Posterior cingulate gyrus (tissue), 11 donors: ENCODE results near the gene ELOVL3.

Source experiments
- DNase-seq, 10 donors: peaks; one replicate each; pipeline versions ENCODE4 v3.0.0 to v3.0.0-alpha.2; 2020 to 2021; ENCODE audit warnings: mixed read lengths in 3 of 10
- intact Hi-C: fragments of 100-400 bp; cut with DNase I; formaldehyde crosslinking; loops from one replicate; pipeline ENCODE4 v1.15.1; 2023

The ELOVL3 gene

GRCh38 chr10:102222797-102223196 lies 3.3 kb upstream of the ELOVL3 start:
- intact Hi-C loops = no loop called here
- no peak for DNase-seq

- no peak for DNase-seq
- intact Hi-C loops = loop anchor here (5.0 kb wide), 1 partner anchor 171 kb away; the partner anchor contains the start of gene NFKB2
Measured at GRCh38 chr10:102226542-102226870, 407 bp downstream of the ELOVL3 start.

DNA sequence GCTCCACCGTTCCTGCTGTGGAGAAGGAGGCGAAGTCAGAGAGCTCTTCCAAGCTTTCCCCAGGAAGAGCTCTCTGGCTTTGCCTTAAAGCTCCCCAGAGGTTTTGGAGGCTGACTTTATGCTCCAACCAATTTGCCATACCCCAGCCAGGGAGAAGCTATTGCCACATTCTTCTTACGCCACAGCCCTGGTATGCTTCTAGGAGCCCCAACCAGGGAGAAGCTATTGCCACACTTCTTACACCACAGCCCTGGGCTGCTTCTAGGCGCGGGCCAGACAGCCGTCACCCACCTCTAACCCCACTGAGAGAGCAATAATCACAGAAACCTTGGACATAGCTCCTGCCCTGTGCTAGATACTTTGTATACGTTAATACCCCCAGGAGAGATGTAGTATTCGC lies 951 bp downstream of the ELOVL3 start:
- intact Hi-C loops = loop anchor here (5.0 kb wide), 1 partner anchor 170 kb away; the partner anchor contains the start of gene NFKB2
- DNase-seq = no peak

DNA sequence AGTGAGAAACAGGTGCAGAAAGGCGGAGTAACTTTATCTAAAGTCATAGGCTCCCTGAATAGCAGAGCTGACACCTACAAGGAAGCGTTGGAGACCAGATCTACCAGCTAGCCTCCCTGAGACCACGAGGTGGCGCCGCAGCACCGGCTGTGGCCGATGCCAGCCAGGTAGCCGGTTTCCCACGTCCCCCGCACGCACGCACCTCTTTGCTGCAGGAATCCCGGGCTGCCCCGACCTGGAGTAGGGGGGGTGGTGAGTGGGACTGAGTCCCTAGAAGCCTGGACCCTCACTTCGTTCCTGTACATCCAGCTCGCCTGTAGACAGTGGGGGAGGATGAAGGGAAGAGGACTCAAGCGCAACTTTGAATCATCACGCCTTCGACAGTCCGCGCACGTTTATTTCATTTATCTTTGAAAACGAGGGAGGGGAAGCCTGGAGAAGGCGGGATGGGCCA lies 3.7 kb downstream of the ELOVL3 start:
- intact Hi-C loops = loop anchor here (1.0 to 10.0 kb wide), 3 partner anchors 65 to 167 kb away; partner anchors contain the start of gene NFKB2
- DNase-seq = peak; percentile 67 to 97 (median 84)

GRCh38 chr10:102230264-102230860 lies 4.3 kb downstream of the ELOVL3 start:
- intact Hi-C loops = loop anchor here (10.0 kb wide), 1 partner anchor 66 kb away; no protein-coding TSS in a partner anchor
- DNase-seq = no peak

GRCh38 chr10:102230861-102231356 lies 4.8 kb downstream of the ELOVL3 start:
- no peak for DNase-seq
- intact Hi-C loops = loop anchor here (10.0 kb wide), 1 partner anchor 66 kb away; no protein-coding TSS in a partner anchor

DNA sequence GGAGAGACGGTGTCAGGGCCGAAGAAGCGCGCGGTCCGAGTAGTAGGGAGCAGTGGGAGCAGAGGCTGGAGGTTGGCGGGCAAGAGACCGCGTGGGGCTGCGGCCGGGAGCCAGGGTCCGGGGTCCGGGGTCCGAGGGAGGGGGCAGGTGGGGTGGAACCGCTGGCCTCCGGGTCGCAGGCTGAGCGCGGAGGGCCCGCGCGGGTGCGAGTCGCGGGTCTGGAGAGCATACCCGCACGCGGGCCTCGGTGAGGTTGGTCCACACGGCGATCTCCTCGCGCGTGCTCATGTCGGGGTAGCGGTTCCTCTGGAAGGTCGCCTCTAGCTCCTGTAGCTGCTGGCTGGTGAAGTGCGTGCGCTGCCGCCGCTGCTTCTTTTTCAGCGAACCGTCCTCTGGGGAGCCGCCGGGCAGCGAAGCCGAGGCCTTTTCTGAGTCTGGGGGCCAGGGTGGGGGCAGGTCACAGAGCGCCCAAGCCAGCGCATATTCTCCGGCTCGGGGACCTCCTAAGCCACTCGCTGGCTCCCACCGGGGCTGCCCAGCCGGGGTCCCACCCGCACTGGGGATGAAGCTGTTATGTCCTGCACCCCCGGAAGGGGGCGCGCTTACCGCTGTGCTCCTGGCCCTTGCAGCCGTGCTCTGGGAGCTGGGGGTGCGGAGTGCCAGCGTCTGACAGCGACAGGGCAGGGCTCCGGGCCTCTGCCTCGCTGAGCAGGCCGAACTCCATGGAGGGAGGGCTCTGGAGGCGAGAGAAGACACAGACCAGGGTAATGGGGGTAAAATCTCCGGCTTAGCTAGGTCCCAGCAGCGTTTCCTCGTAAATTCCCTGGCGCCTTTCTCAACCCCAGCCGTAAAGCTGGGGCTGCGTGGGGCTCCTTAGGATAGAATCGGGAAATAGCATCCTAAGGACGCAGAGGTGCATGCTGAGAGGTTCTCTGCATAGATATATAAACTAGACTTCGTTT lies 5.5 kb downstream of the ELOVL3 start:
- intact Hi-C loops = loop anchor here (10.0 kb wide), 1 partner anchor 67 kb away; no protein-coding TSS in a partner anchor
- DNase-seq = no peak

GRCh38 chr10:102233997-102234396 lies 7.9 kb downstream of the ELOVL3 start:
- intact Hi-C loops = loop anchor here (10.0 kb wide), 1 partner anchor 69 kb away; no protein-coding TSS in a partner anchor
- no peak for DNase-seq

DNA sequence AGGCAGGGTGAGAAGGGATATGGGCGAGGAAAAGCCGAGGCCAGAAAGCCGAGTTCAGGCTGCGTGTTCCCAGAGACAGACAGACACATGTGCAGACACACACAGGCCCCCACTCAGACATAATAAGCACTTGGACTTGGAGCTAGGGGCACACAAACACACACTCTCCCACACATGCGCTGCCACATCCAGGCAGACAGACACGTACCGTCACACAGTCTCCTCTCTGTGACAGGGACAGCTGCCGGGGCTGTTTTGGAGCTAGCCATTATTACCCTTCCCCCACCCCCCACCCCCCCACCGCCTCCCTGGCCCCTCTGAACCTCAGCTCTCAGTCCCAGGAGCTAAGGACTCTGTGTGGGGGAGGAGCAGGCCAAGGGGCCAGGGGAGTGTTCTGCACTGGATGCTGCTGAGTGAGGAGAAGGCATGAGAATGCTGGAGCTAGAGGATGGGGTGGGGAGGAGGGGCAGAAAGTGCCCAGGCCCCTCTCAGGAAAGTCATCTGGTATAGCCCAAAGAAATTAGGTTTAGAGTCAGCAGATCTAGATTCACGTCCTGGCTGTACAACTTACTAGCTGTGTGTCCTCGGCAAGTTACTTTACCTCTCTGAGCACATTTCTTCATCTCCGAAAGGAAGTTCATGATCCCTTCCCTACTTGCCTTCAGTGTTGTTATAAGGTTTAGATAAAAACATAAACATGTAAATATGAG lies 8.9 kb downstream of the ELOVL3 start:
- intact Hi-C loops = loop anchor here (10.0 kb wide), 1 partner anchor 70 kb away; no protein-coding TSS in a partner anchor
- no peak for DNase-seq

DNA sequence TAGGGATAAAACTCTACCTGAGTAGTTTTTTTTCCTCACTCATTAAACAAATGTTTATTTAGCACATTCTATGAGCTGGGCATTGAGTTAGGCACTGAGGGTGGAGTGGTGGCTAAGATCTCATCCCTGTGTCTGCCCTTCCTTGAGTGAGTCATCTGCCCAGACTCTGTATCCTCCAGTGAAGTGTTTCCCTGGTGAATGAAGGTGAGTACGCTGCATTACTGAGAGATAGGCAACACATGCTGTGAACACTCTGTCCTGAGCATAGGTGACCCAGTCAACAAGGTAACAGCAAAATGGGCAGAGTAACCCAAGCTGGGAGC lies 9.5 kb downstream of the ELOVL3 start:
- intact Hi-C loops = loop anchor here (10.0 kb wide), 1 partner anchor 71 kb away; no protein-coding TSS in a partner anchor
- DNase-seq = no peak

DNA sequence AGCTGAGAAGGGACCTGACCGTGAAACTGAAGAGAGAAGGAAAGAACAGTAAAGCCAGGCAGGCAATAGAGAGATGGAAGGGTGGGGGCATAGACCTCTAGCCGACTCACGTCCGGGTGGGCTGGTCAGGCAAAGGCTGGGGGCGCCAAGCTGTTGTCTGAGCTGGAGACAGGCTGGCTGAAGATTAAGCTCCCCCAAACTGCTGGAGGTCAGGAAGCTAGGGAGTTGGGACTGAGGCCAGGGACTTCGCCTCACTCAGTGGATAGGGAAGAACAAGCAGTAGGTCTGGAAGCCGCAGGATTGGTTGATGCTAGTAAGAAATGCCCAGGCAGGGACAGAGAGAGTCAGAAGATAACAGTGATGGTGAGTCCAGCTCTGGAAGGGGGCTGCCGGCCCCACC lies 9.9 kb downstream of the ELOVL3 start:
- no peak for DNase-seq
- intact Hi-C loops = loop anchor here (10.0 kb wide), 1 partner anchor 71 kb away; no protein-coding TSS in a partner anchor

DNA sequence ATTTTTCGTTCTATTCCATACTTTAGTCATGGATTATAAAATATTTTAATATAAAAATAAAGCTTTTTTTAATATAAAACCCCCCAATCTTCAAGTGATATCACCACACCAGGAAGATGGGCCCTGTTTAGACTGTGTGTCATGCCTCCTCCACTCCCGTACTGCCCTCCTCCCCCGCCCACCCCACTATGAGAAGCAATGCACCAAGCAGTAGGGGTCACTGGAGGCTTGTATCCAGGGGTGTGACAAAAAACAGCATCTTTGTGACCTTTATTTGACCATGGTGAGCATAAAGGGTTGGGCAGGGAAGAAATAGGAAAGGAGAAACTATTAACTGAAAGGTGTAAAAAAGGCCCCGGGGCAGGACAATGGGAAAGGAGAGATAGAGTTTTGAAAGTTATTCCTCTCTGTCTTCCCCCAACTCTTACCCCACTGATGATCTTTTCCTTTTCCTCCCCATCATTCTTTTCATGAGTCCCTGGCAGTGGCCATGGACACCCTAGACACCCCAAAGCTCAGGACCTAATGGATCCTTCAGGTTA lies 11.7 kb downstream of the ELOVL3 start:
- intact Hi-C loops = loop anchor here (10.0 kb wide), 1 partner anchor 73 kb away; no protein-coding TSS in a partner anchor
- DNase-seq = no peak

DNA sequence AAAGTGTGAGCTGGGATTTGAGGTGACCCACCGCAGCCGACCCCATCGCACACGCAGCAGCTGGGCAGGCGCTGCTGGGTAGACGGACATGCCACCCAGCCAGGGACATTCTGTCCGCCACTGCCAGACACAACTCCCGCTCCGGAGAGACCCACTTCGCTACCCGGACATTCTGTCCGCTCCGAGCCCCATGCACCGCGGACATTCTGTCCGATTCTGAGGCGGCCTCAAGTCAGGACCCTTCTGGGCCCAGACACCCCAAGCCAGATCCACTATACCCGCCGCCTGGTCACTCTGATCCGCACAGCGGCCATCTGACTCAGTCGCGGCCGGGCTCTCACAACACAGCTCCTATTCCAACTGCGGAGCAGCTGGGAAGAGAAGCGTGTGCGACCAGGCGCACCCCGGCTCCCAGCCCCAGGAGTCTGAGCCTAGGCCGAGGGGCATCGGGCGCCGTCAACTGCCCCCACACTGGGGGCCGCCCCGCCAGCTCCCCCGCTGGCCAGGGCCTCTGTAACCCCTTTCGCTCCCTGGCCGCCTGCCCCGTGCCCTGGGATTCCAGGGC lies 14.4 kb downstream of the ELOVL3 start:
- intact Hi-C loops = no loop called here
- DNase-seq = peak in 1 of 10 donors; percentile 84

DNA sequence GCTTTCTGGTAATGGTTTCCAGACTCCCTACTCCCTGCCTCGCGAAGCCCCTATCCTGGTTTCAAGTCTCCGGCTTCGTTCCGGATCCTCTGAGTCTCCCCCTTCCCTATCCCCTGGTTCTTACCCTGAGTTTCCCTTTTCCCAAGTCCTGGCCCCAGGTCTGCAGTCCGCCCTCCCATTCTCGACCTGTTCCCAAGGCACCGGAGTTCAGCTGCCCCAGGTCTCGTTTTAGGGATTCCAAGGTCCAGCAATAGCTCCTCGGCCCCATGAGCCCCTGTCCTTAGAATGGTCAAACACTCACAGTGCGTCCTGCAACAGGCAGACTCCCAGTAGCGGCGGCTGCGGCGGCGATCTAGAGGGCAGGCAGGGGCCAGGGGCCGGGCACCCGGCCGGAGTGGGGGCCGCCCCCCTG lies 14.9 kb downstream of the ELOVL3 start:
- DNase-seq = no peak

DNA sequence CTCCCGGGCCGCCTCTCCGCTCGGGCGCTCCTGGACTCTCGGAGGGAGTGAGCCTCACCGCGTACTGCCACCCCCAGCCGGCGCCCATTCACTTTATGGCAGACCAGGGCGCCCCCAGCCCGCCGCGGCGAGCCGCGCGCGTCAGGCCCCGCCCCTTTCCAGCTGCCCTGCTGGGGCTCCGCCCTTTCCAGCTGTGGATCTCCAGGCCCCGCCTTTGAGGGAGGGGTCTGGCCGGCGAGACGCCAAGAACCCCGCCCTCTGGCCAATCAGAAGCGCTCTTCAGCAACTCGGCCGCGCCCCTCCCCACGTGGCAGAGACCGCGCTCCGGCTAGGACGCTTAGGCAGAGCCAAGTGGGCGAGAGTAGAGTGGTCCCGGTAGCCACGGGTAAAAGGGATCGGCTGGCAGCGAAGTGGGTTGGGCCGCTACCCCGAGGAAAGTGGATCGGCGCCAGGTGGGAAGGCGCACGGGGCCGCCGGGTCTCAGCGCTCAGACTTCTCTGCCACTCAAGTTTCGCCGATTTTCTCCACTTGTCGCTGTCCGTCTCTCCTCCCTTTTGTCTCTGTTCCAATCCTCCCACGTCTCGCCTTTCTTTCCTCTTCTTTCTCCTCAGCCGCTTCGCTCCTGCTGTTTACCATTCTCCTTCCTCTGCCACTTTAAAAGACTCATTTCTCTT lies 15.5 kb downstream of the ELOVL3 start, which contains the start of gene PITX3:
PITX3 (minus strand) TSS at position 69 of the 674 bp plus-strand sequence. CDS start 9,432 bp downstream, outside the sequence.
- intact Hi-C loops = no loop called here
- peak; percentile 20 to 95 (median 70) for DNase-seq

More for the DNA sequence above, 14.9 kb downstream of the ELOVL3 start:
- intact Hi-C loops = no loop called here

DNA sequence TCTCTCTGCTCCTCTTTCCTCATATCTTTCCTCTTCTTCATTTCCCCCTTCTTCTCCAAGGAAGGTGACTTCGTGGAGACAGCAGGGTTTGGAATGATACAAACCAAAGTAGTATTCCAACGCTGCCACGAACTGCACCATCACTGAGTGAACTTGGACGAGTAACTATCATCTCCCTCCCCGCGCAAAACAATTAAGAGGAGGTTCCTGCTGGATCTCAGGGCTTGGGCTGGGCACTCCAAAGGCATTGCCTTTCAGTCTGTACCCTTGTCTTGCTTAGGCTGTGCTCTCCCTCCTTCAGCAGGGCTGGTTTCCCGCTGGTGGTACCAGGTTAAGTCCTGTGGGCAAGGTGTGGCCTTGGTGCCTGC lies 16.0 kb downstream of the ELOVL3 start:
- intact Hi-C loops = no loop called here
- DNase-seq = no peak

- intact Hi-C loops = no loop called here
- no peak for DNase-seq
Measured at GRCh38 chr10:102243309-102243708, 17.2 kb downstream of the ELOVL3 start.

GRCh38 chr10:102245082-102245931 lies 19.2 kb downstream of the ELOVL3 start, which contains the start of gene GBF1:
Gene GBF1, plus strand, starts transcription at chr10:102245532. Its CDS starts 13,407 bp downstream, at chr10:102258939.
- intact Hi-C loops = no loop called here
- DNase-seq = peak; percentile 90 to 99 (median 94)
